Myocyte (in vitro differentiated cells): ENCODE results near the gene TAS2R46. TPM values are rescaled to one million over a fixed set of nuclear protein-coding genes. Genes with fewer than 3 reads are reported as not detected.
"Not testable (repeated sequence)": the region's sequence is repeated elsewhere in the genome, so short reads cannot be mapped to it uniquely, and the experiment has no call there.

Experiments used
- DNase-seq: peaks from one replicate; pipeline ENCODE4 v3.0.0-alpha.2; 2012; ENCODE audit warnings: low read depth
- polyA plus RNA-seq: library from polyadenylated mRNA; unstranded; fragments of >200 nt; gene quantifications from one replicate; pipeline ENCODE4 v1.2.1, GENCODE V29; 2012; ENCODE audit warnings: missing spikeins
- total RNA-seq: library from RNA; depleted of rRNA; stranded (reverse); fragments of >200 nt; gene quantifications from 2 replicates; pipeline ENCODE4 v1.2.3, GENCODE V29; 2014

TAS2R46 gene
- 0.62 TPM in 1 of 2 replicates, not detected in the other for total RNA-seq
- polyA plus RNA-seq, result 0.09 TPM

- DNase-seq, result not testable (repeated sequence)
Measured at GRCh38 chr12:11062194-11062593, at the start of gene TAS2R46. Gene TAS2R46 (minus strand): TSS chr12:11062294. CDS start chr12:11062294, 0 bp downstream.

- DNase-seq, result not testable (repeated sequence)
Measured at GRCh38 chr12:11111213-11111612, 49.1 kb upstream of the TAS2R46 start.

DNA sequence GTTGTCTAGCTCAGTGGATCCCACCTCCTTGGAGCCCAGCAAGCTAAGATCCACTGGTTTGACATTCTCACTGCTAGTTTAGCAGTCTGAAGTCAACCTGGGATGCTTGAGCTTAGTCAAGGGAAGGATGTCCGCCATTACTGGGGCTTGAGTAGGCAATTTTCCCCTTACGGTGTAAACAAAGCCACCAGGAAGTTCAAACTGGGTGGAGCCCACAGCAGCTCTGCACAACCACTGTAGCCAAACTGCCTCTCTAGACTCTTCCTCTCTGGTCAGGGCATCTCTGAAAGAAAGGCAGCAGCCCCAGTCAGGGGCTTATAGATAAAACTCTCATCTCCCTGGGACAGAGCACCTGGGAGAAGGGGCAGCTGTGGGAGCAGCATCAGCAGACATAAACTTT is 46.8 kb upstream of the TAS2R46 start:
- DNase-seq, result no peak

DNA sequence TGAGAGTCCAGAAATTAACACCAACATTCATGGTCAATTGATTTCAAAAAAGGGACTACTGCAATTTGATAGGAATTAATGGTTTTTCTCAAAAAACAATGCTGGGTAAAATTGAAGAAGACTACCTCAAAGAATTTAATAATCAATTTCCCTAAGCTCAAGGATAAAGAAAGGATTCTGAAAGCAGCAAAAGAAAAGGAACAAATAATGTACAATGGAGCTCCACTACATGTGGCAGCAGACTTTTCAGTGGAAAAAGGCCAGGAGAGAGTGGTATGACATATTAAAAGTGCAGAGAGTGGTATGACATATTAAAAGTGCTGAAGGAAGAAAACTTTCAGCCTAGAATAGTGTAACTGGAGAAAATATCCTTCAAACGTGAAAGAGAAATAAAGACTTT is 45.6 kb upstream of the TAS2R46 start:
- DNase-seq, result no peak

GRCh38 chr12:11106288-11106687 is 44.2 kb upstream of the TAS2R46 start:
- DNase-seq, result no peak

DNA sequence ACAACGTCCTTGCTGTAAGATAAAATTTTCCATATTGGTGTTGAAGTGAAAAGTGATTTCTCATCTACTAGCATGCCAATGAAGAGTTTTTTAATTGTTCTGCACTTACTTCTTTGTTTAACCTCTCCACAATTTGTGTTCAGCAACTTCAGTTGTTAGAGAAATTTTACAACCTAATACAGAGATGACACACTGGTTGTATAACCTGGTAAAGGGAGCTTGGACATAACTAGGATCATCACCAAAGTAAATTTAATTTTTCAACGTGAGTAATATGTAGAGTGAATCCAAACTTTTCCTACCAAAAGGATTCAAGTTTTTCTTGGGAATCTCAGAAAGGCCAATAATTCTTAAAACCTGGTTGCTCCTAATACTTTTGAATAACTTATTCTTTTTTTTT is 43.5 kb upstream of the TAS2R46 start:
- no peak for DNase-seq

GRCh38 chr12:11094910-11095309 is 32.8 kb upstream of the TAS2R46 start:
- DNase-seq, result not testable (repeated sequence)

GRCh38 chr12:11092128-11092527 is 30.0 kb upstream of the TAS2R46 start, which contains the start of gene TAS2R43:
Gene TAS2R43 (minus strand): TSS chr12:11092313. CDS start chr12:11092229, 84 bp downstream.
- DNase-seq, result no peak

DNA sequence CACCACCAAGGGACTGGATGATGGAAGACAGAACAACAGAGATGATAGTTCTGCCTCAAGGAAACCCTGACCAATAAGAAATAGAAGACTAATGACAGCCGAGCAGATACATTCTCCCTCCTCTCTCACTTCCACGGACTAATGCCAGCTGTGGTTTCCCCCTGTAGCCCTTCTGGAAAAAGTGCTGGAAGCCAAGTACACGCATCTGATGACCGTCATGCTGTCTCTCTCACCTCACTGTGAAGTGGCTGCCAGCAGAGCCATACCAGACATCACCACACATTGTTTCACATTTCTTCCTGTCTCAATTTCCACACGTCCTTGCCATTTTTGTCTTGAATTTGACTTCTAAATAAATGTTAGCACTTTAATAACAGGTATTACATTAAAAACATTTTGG is 27.2 kb upstream of the TAS2R46 start:
- no peak for DNase-seq

DNA sequence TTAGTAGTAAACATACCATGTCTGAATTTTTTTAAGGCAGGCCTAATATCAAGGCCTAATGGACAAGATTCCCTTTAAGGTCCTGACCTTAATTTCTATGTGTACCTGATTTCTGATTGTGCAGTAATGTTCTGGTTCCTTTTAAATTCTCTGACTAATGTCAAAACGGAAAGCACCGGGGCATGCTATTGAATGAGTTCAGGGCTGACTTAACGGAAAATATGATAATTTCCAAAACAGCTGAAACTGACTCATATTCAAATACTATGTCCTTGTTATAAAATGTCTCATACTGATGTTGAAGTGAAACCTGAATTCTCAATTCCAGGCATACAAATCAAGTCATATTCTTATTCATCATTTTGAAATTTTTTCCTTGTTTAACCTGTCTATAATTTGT is 23.3 kb upstream of the TAS2R46 start:
- no peak for DNase-seq

DNA sequence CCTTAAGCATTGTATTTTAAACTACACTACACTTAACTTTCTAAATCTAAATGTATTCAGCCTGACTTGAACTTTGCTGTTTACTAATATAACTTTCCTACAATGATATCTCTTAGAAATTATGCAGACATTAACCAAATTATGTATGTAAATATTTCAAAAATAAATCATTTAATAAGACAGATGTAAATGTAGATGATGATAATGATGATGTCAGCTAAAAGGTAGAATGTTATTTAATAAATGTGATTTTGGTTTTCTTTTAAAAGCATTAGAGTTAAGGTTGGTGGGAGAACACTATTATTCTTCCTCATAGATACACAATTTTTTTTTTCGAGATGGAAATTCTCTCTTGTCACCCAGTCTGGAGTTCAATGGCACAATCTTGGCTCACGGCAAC is 19.9 kb upstream of the TAS2R46 start:
- no peak for DNase-seq

DNA sequence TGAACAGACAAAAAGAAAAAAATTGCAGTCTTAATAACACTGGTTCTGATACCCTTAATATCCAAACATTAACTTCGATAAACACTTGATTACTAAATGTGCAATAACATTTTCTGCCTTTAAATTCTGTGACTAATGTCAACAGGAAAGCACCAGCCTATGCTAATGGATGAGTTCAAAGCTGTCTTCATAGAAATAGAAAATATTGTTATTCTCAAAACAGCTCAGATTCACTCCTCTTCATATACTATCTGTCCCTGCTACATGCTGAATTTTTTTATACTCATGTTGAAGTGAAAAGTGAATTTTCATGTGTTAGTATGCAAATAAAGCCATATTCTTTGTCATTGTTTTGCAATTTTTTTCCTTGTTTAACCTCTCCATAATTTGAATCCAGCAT is 16.2 kb upstream of the TAS2R46 start:
- DNase-seq, result no peak

- no peak for DNase-seq
Measured at GRCh38 chr12:11075642-11076041, 13.5 kb upstream of the TAS2R46 start.

DNA sequence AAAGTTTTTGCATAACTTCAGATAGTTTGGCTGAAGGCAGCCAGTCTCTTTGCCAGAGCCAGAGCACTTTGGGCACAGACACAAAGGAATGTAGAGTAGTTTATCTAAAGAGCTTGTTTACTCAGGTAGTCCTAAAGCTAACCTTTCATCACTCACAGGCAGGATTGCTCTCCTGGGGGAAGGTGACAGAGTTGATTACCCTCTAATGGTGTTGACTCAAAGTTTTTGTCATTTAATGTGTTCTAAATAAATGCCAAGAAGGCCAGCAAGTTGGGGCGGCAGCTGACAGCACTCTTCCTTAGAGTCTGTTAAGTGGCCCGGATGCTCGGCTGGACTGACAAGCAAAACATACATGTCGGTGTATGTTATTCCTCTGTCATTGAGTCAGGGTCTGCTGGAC is 9.3 kb upstream of the TAS2R46 start:
- no peak for DNase-seq

DNA sequence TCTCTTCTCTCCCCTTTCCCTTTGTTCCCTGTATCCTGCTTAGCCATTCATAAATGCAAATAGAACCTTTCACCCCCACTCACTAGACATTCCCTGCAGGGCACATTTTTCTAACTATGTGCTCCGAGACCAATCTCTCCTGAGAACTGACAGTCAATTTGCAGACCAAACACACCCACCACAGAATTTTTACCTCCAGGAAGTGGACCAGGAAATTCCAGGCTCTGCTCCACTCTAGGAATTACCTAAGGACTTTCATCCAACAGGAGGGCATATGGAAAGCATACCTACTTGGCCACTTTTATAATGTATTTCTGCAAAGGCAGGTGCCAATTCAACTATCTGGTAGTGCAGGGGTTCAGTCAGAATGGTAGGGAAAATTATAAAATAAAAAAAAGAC is 8.9 kb upstream of the TAS2R46 start:
- DNase-seq, result no peak

GRCh38 chr12:11069854-11070365 is 7.8 kb upstream of the TAS2R46 start:
- DNase-seq, result peak; percentile 35

DNA sequence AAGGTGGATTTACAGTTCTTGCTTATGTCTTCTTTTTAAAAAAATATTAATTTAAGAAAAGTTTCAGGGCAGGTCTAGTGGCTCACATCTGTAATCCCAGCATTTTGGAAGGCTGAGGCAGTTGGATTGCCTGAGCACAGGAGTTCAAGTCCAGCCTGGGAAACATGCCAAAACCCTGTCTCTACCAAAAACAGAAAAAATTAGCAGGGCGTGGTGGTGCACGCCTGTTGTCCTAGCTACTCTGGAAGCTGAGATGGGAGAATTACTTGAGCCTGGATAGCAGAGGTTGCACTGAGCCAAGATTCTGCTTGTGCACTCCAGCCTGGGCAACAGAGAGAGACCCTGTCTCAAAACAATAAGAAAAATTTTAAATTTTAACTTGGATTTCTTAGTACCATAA is 5.4 kb upstream of the TAS2R46 start:
- DNase-seq, result peak; percentile 68

GRCh38 chr12:11059784-11060183 is 2.3 kb downstream of the TAS2R46 start:
- no peak for DNase-seq

DNA sequence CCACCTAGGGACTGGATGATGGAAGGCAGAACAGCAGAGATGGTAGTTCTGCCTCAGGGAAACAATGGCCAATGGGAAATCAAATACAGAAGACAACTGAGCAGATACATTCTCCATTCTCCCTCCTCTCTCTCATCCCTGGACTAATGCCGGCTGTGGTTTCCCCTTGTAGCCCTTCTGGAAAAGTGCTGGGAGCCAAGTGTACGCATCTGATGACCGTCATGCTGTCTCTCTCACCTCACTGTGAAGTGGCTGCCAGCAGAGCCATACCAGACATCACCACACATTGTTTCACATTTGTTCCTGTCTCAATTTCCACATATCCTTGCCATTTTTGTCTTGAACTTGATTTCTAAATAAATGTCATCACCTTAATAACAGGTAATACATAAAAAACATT is 3.1 kb downstream of the TAS2R46 start:
- no peak for DNase-seq

- DNase-seq, result no peak
Measured at GRCh38 chr12:11055306-11055705, 6.8 kb downstream of the TAS2R46 start.

- not testable (repeated sequence) for DNase-seq
Measured at GRCh38 chr12:11049806-11050531, 12.1 kb downstream of the TAS2R46 start.

DNA sequence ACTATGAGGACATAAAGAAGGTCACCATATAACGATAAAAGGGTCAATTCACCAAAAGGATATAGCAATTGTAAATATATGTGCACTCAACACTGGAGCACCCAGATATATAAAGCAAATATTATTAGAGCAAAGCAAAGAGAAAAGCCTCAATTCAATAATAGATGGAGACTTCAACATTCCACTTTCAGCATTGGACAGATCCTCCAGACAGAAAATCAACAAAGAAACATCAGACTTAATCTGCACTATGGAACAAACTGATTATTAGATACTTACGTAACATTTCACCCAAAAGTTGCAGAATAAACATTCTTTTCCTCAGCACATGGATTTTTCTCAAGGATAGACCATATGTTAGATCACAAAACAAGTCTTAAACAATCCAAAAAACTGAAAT is 20.7 kb downstream of the TAS2R46 start:
- DNase-seq, result not testable (repeated sequence)

DNA sequence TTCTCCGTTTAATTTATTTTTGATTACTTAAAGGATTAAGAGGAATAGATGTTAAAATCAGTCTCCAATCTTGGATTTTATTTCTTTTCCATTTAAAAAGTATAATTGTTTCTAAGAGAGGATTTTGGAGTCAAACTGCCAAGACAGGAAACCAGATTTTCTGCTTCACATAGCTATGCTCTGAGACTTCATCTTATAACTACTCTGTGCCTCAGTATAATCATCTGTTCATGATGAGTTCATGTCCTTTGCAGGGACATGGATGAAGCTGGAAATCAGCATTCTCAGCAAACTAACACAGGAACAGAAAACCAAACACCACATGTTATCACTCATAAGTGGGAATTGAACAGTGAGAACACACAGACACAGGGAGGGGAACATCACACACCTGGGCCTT is 21.9 kb downstream of the TAS2R46 start:
- no peak for DNase-seq
